ENCODE measurements around the gene P2RY8.
"Not testable (repeated sequence)": the region's sequence is repeated elsewhere in the genome, so short reads cannot be mapped to it uniquely, and the experiment has no call there.

DNA sequence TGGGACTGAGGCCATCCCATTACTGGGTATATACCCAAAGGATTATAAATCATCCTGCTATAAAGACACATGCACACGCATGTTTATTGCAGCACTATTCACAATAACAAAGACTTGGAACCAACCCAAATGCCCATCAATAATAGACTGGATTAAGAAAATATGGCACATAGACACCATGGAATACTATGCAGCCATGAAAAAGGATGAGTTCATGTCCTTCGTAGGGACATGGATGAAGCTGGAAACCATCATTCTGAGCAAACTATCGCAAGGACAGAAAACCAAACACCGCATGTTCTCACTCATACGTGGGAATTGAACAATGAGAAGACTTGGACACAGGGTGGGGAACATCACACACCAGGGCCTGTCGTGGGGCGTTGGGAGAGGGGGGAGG lies 27.1 kb upstream of the P2RY8 start:
- TF ChIP-seq POLR2A (IDR thresholded peaks at IDR 0.05): not testable (repeated sequence)
- TF ChIP-seq, protein P1, sequence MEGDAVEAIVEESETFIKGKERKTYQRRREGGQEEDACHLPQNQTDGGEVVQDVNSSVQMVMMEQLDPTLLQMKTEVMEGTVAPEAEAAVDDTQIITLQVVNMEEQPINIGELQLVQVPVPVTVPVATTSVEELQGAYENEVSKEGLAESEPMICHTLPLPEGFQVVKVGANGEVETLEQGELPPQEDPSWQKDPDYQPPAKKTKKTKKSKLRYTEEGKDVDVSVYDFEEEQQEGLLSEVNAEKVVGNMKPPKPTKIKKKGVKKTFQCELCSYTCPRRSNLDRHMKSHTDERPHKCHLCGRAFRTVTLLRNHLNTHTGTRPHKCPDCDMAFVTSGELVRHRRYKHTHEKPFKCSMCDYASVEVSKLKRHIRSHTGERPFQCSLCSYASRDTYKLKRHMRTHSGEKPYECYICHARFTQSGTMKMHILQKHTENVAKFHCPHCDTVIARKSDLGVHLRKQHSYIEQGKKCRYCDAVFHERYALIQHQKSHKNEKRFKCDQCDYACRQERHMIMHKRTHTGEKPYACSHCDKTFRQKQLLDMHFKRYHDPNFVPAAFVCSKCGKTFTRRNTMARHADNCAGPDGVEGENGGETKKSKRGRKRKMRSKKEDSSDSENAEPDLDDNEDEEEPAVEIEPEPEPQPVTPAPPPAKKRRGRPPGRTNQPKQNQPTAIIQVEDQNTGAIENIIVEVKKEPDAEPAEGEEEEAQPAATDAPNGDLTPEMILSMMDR (IDR thresholded peaks at IDR 0.05): not testable (repeated sequence)
